ENCODE measurements around the gene SOWAHC. TPM values are rescaled to one million over a fixed set of nuclear protein-coding genes. Genes with fewer than 3 reads are reported as not detected.

Gene SOWAHC
- total and polyA plus RNA-seq, 2 of the 13 experiments (the other 11 are each of a cell fraction or from before 2014, with no cell fraction given): 21.2 to 22.5 TPM

DNA sequence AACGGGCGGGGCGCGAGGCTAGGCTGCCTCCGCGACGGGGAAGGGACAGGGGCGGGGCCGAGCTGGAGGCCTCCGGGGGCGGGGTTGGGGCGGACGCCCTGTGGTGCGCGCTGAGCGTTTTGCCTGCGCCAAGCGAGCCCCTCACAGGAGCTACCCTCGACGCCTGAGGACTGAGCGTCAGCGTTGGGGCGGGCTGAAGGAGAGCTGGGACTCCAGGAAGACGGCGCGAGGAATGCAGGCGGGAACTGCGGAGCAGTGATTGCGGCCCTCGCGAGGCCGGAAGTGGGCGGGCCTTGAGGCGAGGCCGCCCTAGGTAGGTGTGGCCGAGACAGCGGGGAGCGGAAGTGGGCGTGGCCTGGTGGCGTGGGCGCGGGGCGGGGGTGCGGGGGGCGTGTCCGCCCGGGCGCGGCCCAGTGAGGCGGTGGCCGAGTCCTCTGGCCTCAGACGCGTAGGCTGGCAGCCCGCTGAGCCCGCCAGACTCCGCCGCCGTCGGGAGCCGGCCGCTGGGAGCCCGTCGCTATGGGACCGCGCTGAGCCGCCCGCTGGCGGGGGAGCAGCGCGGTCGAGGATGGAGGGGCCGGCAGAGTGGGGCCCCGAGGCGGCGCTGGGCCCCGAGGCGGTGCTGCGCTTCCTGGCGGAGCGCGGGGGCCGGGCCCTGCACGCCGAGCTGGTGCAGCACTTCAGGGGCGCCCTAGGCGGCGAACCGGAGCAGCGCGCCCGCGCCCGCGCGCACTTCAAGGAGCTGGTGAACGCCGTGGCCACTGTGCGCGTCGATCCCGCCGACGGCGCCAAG is at the start of gene SOWAHC, which contains the start of gene SEPTIN10 (continued):
- TF ChIP-seq ZBTB40 (IDR thresholded peaks at IDR 0.05) (peak; percentile 35; the same call in 1 of the 2 replicates), ZBTB40 (CRISPR knock-in tag; IDR thresholded peaks at IDR 0.05) (peak; percentile 6; the same call in 1 of the 2 replicates), SP140L (CRISPR knock-in tag; IDR thresholded peaks at IDR 0.05; ENCODE audit: borderline replicate concordance) (no peak), ZFYVE20 (CRISPR knock-in tag; IDR thresholded peaks at IDR 0.05; ENCODE audit: borderline replicate concordance, low read depth) (0 out of 2 replicates have a peak, but pooled peaks have one; percentile 16), SRY (CRISPR knock-in tag; IDR thresholded peaks at IDR 0.05) (no peak; the same call in 1 of the 2 replicates), ZNF451 (CRISPR knock-in tag; IDR thresholded peaks at IDR 0.05) (peak; percentile 57; the same call in 1 of the 2 replicates), NR2F2 (IDR thresholded peaks at IDR 0.05; ENCODE audit: borderline replicate concordance, low read depth) (no peak; the same call in 1 of the 2 replicates), ZNF570 (CRISPR knock-in tag; IDR thresholded peaks at IDR 0.05; ENCODE audit: borderline replicate concordance) (no peak; the same call in 1 of the 2 replicates), ZFY (CRISPR knock-in tag; IDR thresholded peaks at IDR 0.05) (peak; percentile 88), ZNF563 (CRISPR knock-in tag; IDR thresholded peaks at IDR 0.05) (peak; percentile 20), AGO1 (IDR thresholded peaks at IDR 0.05; ENCODE audit: low read depth, low read length, poor library complexity, severe bottlenecking) (peak; percentile 70), GTF3A (CRISPR knock-in tag; conservative IDR thresholded peaks at IDR 0.05) (0 out of 2 replicates have a peak, but pooled peaks have one; percentile 41), KLF11 (CRISPR knock-in tag; IDR thresholded peaks at IDR 0.05) (peak; percentile 88; the same call in 1 of the 2 replicates), EEA1 (CRISPR knock-in tag; IDR thresholded peaks at IDR 0.05; ENCODE audit: borderline replicate concordance) (peak; percentile 45), ZKSCAN1 (IDR thresholded peaks at IDR 0.05; ENCODE audit: low read length) (no peak), RAD51 (IDR thresholded peaks at IDR 0.05; ENCODE audit: borderline replicate concordance) (no peak)
- TF ChIP-seq, protein P1, sequence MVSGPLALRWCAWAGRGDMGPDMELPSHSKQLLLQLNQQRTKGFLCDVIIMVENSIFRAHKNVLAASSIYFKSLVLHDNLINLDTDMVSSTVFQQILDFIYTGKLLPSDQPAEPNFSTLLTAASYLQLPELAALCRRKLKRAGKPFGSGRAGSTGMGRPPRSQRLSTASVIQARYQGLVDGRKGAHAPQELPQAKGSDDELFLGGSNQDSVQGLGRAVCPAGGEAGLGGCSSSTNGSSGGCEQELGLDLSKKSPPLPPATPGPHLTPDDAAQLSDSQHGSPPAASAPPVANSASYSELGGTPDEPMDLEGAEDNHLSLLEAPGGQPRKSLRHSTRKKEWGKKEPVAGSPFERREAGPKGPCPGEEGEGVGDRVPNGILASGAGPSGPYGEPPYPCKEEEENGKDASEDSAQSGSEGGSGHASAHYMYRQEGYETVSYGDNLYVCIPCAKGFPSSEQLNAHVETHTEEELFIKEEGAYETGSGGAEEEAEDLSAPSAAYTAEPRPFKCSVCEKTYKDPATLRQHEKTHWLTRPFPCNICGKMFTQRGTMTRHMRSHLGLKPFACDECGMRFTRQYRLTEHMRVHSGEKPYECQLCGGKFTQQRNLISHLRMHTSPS (CRISPR knock-in tag; IDR thresholded peaks at IDR 0.05; ENCODE audit: low read depth): peak; percentile 38; the same call in 1 of the 2 replicates
